HT1080 (cell line): Measurements from ENCODE around the gene PPM1D. TPM values are rescaled to one million over a fixed set of nuclear protein-coding genes. Genes with fewer than 3 reads are reported as not detected.

Experiments
- DNase-seq: peaks from one replicate; pipeline ENCODE4 v3.0.0-alpha.2; 2015; ENCODE audit warnings: low read depth
- total RNA-seq: library from RNA; depleted of rRNA; stranded (reverse); fragments of >200 nt; shearing (Covaris generic); gene quantifications from 2 replicates; pipeline ENCODE4 v1.2.3, GENCODE V29; 2014

PPM1D gene
- total RNA-seq, 1 experiment from 2014 or later, result 12.0 TPM

DNA sequence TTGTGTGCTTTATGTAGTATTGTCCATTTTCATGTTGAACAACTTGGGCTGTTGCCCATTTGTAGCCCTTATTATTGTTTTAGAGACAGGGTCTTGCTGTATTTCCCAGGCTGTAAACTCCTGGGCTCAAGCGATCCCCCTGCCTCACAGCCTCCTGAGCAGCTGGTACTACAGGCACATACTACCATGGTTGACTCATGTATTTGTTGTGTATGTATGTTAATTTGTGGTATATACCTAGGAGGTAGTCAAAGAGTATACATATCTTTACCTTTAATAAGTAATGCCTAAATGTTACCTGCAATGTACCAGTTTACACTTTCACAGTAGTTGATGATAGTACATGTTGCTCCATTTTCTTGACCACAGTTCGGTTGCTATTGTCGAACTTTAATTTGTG, 18.1 kb downstream of the PPM1D start:
- DNase-seq, result no peak

DNA sequence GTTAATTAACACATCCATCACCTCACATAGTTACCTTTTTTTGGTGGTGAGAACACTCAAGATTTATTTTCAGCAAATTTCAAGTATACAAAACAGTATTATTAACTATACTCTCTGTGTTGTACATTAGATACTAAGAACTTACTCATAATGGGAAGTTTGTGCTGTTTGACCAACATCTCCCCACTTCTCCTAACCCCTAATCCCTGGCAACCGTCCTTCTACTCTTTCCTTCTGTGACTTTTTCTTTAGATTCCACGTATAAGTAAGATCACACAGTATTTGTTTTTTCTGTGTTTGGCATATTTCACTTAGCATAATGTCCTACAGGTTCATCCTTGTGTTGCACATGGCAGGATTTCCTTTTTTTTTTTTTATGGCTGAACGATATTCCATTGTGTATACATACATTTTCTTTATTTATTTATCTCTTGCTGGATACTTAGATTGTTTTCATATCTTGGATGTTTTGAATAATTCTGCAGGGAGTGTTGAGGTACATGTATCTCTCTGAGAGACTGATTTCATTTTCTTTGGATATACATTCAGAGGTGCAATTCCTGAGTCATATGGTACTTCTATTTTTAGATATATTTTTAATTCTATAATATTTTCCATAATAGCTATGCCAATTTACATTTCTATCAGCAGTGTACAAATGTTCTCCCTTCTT, 19.0 kb downstream of the PPM1D start:
- DNase-seq, result no peak

DNA sequence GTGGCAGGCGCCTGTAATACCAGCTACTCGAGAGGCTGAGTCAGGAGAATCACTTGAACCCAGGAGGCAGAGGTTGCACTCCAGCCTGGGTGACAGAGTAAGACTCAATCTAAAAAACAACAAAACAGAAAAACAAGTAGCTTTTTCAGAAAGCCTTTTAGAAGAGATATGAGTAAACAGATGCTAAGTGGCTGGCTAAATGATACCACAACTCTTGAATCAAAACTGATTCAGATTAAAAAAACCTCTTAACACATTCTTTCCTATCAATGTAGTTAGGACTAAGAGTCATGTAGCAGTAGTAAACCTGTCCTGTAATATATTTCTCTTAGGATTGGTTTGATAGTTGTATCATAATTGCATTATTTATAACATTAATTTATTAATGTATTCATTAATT, 23.0 kb downstream of the PPM1D start:
- no peak for DNase-seq

DNA sequence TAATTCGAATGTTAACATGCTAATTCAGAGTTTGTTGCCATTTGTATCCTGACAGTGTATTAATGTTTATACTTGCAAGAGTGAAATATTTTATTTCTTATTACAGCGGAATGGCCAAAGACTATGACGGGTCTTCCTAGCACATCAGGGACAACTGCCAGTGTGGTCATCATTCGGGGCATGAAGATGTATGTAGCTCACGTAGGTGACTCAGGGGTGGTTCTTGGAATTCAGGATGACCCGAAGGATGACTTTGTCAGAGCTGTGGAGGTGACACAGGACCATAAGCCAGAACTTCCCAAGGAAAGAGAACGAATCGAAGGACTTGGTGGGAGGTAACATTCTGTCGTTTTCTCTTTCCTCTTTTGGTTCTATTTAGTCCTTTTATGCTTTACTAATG, 23.4 kb downstream of the PPM1D start:
- DNase-seq, result no peak

DNA sequence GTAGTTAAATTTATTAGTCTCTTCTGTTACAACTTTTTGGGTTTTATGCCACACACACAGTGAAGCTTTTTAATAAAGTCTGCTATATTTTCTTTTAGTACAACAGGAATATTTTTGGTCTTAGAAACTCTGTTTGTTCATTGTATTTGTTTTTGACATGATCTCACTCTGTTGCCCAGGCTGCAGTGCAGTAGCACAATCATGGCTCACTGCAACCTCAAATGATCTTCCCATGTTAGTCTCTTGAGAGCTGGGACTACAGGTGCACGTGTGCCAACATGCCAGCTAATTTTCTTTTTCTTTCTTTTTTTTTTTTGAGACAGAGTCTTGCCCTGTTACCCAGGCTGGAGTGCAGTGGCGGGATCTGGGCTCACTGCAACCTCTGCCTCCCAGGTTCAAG, 27.1 kb downstream of the PPM1D start:
- DNase-seq, result no peak

DNA sequence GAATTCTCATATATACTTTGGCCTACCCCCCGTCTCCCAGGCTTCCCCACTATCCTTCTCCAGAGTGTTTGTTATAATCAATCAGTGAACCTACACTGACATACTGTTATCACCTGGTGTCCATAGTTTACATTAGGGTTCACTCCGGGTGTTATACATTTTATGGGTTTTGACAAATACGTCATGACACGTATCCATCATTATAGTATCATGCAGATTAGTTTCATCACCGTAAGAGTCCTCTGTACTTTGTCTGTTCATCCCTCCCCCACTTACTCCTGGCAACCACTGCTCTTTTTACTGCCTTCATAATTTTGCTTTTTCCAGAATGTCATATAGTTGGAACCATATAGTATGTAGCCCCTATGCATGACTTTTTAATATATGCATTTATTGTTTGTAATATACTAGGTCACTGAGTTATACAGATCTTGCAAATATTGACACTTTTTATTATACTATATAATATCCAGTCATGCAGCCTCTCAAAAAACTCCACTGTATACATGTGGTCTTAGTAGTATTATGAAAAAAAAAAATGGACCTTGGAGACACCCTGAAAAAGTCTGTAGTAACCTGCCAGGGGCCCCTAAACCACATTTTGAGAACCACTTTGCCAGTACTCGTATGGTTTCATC, 28.4 kb downstream of the PPM1D start:
- DNase-seq, result no peak

DNA sequence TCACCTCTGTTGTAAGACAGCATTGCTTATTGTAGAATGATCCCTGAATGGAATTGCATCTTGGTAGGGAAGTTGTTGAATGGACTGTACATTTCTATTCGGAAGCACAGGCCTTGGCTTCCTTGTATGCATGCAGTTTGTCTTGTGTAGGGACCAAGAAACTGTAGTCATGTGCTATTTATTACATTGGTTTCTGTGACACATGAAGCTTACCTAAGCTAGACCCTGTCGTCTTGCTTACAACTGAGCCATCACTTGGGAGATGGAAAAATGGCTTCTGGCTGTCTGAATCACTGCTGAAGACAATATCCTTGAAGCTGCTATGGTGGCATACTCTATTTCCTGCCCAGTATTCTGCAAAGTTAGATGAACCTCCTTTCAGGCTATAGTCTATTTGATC, 29.1 kb downstream of the PPM1D start:
- no peak for DNase-seq

DNA sequence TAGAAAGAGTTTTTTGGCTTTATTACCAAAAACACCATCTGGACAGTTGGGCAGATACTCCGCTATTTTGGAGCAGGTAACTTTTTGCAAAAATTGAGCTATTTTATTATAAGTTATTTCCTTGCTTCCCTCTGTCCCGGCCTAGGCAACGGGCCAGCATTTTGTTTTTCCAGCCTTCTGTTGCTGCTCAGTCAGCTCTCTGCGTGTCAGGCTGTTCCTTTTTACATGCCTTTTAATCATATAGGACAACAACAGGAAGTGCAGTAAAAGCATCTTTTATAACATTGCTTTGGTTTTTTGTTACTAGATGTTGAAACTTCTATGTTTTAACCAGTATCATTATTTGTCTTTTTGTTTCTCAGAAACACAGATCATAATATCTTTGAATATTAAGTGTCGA, 30.4 kb downstream of the PPM1D start:
- no peak for DNase-seq

DNA sequence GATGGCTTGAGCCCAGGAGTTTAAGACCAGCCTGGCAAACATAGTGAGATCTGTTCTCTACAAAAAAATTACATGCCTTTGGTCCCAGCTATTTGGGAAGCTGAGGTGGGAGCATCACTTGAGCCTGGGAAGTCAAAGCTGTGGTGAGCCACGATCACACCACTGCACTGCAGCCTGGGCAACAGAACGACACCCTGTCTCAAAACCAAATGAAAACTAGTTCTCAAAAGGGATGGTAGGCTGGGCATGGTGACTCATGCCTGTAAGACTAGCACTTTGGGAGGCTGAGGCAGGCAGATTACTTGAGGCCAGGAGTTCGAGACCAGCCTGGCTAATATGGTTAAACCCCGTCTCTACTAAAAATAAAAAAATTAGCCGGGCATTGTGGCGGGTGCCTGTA, 31.1 kb downstream of the PPM1D start:
- peak; percentile 41 for DNase-seq

DNA sequence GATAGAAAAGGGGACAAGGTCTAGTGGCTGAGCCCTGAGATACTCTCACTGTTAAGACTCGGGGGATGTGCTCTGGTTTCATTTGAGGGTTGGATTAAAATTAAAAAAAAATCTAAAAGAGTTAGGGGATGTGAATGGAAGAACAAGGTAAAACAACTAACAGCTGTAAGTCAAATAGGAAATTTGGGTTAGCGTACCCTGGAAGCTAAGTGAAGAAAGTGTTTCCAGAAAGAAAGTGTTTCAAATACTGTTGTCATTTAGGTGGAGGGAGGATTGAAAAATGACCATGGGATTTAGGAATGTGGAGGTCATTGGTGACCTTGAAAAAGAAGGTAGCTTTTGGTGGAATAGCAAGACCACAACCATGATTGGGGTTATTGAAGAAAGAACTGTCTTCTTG, 37.7 kb downstream of the PPM1D start:
- DNase-seq, result no peak

DNA sequence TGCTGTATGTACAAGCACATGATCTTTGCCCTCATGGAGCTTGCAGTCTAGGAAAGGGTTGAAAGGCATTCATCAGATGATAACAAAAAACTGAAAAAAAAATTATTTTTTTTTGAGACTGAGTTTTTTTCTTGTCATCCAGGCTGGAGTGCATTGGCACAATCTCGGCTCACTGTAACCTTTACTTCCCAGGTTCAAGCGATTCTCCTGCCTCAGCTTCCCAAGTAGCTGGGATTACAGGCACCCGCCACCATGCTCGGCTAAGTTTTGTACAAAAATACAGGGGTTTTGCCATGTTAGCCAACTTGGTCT, 39.0 kb downstream of the PPM1D start:
- DNase-seq, result no peak

DNA sequence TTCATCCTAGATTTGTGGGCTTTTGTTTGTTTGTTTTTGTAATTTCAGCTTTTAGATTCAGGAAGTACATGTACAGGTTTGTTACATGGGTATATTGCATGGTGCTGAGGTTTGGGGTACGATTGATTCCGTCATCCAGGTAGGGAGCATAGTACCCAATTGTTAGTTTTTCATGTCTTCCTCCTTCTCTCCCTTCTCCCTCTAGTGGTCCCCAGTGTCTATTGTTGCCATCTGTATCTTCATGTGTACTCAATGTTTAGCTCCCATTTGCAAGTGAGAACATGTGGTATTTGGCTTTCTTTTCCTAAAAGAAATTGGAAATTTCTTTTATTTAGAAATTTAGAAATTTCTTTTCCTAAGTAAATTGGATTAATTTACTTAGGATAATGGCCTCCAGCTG, 40.5 kb downstream of the PPM1D start:
- no peak for DNase-seq

DNA sequence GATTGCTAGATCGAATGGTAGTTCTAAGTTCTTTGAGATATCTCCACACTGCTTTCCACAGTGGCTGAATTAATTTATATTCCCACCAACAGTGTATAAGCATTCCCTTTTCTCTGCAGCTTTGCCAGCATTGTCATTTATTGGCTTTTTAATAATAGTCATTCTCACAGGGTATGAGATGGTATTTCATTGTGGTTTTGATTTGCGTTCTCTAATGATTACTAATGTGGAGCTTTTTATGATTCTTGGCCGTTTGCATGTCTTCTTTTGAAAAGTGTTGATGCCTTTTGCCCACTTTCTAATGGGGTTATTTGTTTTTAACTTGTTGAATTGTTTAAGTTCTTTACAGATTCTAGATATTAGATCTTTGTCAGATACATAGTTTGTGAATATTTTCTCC, 41.1 kb downstream of the PPM1D start:
- no peak for DNase-seq

DNA sequence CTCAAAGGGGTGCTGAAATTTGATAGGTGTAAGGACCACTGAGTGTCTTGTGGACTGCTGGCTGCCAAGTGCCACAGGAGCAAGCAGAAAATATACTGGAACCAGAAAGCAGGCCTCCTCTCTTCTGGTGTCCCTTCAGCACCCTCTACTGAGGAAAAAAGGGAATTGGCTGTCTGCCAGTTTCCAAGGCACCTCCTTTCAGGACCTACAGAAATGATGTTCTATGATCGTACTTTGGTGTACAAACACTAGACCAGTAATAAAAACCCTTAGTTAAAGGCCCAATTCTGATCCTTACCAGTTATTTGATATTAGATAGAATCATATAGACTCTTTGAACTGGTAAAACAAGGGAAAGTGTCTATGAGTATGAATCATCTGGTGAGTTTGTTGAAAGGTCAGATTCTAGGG, 41.8 kb downstream of the PPM1D start:
- DNase-seq, result peak; percentile 56

DNA sequence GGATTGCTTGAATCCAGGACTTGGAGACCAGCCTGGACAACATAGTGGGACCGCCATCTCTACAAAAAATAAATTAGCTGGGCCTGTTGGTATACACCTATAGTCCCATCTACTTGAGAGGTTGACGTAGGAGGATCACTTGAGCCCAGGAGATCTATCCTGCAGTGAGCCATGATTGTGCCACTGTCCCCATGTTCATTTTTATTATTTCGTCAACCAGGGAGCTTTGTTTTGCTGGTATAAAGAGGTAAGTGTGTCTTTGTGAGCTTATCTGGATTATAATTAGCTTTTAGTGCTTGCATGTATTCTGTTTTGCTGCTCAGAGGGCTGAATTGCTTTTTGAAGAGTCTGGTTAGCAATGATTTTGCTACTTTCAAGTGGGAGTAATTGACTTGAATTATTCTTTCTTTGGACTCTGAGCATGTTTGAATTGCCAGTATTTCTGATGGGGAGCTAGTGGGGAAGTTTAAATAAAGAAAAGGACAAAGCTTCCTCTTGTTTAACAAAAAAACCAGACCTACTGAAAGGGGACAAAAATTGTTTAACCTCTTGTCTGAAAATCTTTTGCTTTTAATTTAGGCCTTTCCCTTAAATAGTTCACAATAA, 46.0 kb downstream of the PPM1D start:
- no peak for DNase-seq

DNA sequence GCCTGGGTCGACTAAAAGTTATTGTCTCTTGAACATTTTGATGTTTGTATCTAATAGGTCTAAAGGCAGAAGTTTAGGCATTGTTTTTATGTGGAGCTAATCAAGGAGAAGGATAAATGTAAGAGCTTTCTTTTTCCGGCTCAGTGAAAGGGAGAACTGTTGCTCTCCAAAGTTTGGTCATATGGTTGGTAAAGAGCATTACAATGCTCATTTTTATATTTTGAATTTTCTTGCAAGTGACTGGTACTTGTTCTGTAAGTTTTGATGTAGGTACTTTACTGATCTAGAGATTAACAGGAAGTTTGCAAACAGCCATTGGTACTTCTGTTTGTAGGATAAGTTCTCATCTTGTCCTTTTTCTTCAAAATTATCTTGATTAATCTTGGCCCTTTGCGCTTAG, 46.7 kb downstream of the PPM1D start:
- DNase-seq, result no peak

DNA sequence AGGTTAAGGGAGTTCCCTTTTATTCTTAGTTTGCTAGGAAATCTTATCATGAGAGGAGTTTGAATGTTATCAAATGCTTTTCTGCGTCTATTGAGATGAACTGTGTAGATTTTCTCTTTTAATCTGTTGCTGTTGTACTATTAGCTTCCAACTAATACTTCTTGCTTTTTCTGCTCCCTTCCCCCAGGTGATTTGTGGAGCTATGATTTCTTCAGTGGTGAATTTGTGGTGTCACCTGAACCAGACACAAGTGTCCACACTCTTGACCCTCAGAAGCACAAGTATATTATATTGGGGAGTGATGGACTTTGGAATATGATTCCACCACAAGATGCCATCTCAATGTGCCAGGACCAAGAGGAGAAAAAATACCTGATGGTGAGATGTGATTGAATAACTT, 47.7 kb downstream of the PPM1D start:
- DNase-seq, result no peak

DNA sequence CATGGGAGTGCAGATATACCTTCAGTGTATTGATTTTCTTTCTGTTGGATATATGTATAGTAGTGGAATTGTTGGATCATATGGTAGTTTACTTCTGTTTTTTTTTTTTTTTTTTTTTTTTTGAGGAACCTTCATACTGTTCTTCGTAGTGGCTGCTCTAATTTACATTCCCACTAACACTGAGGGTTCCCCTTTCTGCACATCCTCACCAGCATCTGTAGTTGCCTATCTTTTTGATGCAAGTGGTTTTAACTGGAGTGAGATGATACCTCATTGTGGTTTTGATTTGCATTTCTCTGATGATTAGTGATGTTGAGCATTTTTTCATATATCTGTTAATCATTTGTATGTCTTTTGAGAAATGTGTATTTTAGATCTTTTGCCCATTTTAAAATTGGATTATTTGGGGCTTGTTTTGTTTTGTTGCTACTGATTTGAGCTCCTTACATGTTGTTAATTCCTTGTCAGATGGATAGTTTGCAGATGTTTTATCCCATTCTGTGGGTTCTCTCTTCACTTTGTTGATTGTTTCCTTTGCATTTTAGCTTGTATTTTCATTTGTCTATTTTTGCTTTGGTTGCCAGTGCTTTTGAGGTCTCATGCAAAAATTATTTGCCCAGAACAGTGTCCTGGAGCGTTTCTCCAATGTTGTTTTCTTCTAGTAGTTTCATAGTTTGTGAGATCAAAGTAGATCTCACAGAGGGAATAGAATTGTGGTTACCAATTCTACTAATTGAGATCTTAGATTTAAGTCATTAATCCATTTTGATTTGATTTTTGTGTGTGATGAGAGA, 52.7 kb downstream of the PPM1D start:
- DNase-seq, result no peak

DNA sequence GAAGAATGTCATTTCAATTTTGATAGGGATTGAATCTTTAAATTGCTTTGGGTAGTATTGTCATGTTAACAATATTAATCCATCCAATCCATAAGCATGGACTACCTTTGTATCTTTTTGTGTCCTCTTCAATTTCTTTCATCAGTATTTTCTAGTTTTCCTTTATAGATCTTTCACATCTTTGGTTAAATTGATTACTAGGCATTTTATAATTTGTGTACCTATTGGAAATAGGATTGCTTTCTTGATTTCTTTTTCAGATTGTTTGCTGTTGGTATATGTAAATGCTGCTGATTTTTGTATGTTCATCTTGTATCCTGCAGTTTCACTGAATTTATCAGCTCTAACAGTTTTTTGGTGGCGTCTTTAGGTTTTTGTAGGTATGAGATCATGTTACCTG, 53.6 kb downstream of the PPM1D start:
- DNase-seq, result no peak

DNA sequence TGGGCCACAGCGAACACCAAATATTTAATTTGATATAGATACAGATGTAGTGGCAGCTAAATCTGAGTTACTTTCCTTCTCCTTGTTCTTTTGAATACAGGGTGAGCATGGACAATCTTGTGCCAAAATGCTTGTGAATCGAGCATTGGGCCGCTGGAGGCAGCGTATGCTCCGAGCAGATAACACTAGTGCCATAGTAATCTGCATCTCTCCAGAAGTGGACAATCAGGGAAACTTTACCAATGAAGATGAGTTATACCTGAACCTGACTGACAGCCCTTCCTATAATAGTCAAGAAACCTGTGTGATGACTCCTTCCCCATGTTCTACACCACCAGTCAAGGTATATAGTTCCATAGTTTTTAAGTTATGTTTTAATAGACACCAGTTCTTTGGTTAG, 56.5 kb downstream of the PPM1D start:
- no peak for DNase-seq

DNA sequence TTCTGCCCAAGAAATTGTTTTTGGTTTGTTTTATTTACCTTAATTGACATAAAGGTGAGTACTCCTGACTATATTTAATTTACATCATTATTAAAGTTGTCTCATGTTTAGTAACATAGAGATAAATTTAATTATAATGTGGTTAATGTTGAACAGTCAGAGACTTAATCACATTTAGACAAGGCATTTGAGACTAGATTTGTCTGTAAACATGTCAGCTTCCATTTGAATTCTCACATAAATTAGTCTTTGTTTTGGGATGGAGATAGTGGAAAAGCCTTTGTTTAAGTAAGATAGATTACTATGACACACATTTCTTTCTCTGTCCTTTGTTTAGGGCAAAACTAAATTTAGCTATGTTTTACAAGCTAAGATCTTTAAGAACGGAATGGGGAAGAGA, 59.2 kb downstream of the PPM1D start:
- no peak for DNase-seq

DNA sequence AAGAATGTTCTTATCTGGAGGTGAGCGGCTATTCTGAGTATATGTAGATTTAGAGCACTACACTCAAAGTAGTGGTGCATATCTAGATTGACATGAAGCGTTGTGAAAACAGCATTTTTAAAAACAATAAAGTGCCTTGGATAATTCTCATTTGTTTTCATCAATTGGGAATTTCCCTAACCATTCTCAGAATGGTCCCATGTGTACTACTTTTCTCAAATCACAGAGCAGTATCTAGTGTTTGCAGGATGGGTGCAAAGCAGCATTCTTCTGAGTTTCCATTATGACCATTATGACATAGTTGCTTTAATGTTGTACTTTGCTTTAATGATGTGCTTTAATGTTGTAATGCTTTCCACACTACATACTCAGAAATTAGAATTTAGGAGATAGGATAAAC, 61.5 kb downstream of the PPM1D start:
- DNase-seq, result no peak

DNA sequence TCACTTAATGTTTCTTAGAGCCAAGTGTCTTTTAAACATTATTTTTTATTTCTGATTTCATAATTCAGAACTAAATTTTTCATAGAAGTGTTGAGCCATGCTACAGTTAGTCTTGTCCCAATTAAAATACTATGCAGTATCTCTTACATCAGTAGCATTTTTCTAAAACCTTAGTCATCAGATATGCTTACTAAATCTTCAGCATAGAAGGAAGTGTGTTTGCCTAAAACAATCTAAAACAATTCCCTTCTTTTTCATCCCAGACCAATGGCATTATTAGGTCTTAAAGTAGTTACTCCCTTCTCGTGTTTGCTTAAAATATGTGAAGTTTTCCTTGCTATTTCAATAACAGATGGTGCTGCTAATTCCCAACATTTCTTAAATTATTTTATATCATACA, 64.0 kb downstream of the PPM1D start:
- no peak for DNase-seq
